KMS-11 (cell line): Measurements from ENCODE around the gene KLF3.
A peak's percentile ranks its signal among the peaks of the same experiment; 100 is the strongest.

Experiments
- H2AFZ ChIP-seq: fragments of 200-600 bp; sonication (generic); 2 replicates; pipeline ENCODE4 v1.6.1; 2016; ENCODE audit warnings: antibody characterized with exemption, mixed run types, low read depth
- H3K27ac ChIP-seq: fragments of 200-600 bp; sonication (generic); 2 replicates; pipeline ENCODE4 v1.6.1; 2016; ENCODE audit warnings: mild to moderate bottlenecking, mixed run types
- H3K27me3 ChIP-seq: fragments of 200-600 bp; sonication (generic); 2 replicates; pipeline ENCODE4 v1.6.1; 2017; ENCODE audit warnings: mild to moderate bottlenecking, low read depth, mixed run types, moderate library complexity; ENCODE audit not compliant: insufficient read depth
- H3K36me3 ChIP-seq: fragments of 200-600 bp; sonication (generic); 2 replicates; pipeline ENCODE4 v1.6.1; 2017; ENCODE audit warnings: mild to moderate bottlenecking, mixed run types; ENCODE audit not compliant: insufficient read depth
- H3K4me1 ChIP-seq: fragments of 200-600 bp; sonication (generic); 2 replicates; pipeline ENCODE4 v1.6.1; 2016; ENCODE audit warnings: mild to moderate bottlenecking, low read depth, mixed run types; ENCODE audit not compliant: poor library complexity, severe bottlenecking
- H3K4me2 ChIP-seq: fragments of 200-600 bp; sonication (generic); 2 replicates; pipeline ENCODE4 v1.7.0; 2016; ENCODE audit warnings: mild to moderate bottlenecking, mixed run types
- H3K4me3 ChIP-seq: fragments of 200-600 bp; sonication (generic); IDR thresholded peaks from 2 replicates; pipeline ENCODE4 v1.6.1; 2017; ENCODE audit warnings: low read depth, low read length, mixed read lengths; ENCODE audit not compliant: insufficient read depth
- H3K79me2 ChIP-seq: fragments of 200-600 bp; sonication (generic); 2 replicates; pipeline ENCODE4 v1.6.1; 2016; ENCODE audit warnings: low read depth, mixed run types; ENCODE audit not compliant: insufficient read depth
- H3K9ac ChIP-seq: fragments of 200-600 bp; sonication (generic); 2 replicates; pipeline ENCODE4 v1.6.1; 2016; ENCODE audit warnings: mild to moderate bottlenecking, mixed run types
- H4K20me1 ChIP-seq: fragments of 200-600 bp; sonication (generic); 2 replicates; pipeline ENCODE4 v1.6.1; 2016; ENCODE audit warnings: mild to moderate bottlenecking, mixed run types; ENCODE audit not compliant: insufficient read depth
- TF ChIP-seq, protein P1 (sequence below): fragments of 200-600 bp; sonication (generic); conservative IDR thresholded peaks from 2 replicates; pipeline ENCODE4 v1.6.1; 2017; ENCODE audit warnings: low read depth, mild to moderate bottlenecking, antibody characterized with exemption, low read length, moderate library complexity, mixed read lengths

Gene KLF3

DNA sequence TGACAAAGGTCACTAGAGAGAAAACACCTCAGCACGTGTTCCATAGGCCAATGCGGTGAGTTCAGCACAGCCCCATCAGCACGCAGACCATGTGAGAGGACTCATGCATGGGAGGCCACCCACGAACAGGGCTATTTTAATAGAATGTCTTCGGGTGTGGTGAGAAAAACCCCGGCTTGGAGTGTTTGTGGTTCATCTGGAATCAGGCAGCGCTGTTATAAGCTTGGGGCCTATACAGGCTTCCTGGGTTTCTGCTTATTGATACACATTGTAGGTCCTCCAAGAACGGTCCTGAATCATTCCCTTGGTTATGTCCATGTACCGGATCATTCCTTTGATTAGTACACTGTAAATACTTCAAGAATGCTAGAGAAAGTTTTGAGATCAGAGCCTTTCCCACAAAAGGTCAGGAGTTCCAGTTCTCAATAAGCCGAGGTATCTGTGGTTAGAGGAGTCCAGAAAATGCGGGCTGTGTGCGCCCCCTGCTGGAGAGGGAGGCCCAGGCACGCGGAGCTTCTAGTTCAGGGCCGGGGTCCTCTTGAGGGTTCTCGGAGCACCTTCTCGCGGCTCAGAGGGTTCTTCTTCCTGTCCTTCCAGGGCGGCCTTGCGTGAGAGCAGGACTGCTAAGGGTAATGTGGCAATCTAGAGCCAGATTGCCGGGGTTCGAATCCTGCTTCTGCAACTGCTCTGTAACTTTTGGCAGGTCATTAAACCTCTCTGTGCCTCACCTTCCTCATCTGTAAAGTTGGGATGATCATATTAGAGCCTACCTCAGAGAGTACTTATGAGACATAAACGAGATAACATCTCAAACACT lies 67.0 kb downstream of the KLF3 start:
- Histone ChIP-seq H3K27ac (no peak overlapping the region), H3K4me1 (peaks cover 6% of the 10 kb centered on the region), H3K4me2 (no peak overlapping the region; the same call in 1 of the 2 replicates), H3K79me2 (no peaks in the 10 kb centered on the region), H4K20me1 (no peaks in the 10 kb centered on the region), H3K36me3 (no peaks in the 10 kb centered on the region), H3K9ac (no peak overlapping the region), H2AFZ (no peak overlapping the region), H3K27me3 (no peaks in the 10 kb centered on the region), H3K4me3 (no peak overlapping the region)
- TF ChIP-seq, protein P1, sequence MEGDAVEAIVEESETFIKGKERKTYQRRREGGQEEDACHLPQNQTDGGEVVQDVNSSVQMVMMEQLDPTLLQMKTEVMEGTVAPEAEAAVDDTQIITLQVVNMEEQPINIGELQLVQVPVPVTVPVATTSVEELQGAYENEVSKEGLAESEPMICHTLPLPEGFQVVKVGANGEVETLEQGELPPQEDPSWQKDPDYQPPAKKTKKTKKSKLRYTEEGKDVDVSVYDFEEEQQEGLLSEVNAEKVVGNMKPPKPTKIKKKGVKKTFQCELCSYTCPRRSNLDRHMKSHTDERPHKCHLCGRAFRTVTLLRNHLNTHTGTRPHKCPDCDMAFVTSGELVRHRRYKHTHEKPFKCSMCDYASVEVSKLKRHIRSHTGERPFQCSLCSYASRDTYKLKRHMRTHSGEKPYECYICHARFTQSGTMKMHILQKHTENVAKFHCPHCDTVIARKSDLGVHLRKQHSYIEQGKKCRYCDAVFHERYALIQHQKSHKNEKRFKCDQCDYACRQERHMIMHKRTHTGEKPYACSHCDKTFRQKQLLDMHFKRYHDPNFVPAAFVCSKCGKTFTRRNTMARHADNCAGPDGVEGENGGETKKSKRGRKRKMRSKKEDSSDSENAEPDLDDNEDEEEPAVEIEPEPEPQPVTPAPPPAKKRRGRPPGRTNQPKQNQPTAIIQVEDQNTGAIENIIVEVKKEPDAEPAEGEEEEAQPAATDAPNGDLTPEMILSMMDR: peak; percentile 92

DNA sequence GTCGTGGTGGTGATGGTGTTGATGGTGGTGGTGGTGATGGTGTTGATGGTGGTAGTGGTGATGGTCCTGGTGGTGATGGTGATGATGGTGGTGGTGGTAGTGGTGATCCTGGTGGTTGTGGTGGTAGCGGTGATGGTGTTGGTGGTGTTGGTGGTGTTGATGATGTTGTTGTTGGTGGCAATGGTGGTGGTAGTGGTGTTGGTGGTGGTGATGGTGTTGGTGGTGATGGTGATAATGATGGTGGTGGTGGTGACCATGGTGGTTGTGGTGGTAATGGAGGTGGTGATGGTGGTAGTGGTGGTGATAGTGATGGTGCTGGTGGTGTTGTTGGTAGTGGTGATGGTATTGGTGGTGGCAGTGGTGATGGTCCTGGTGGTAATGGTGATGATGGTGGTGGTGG lies 69.7 kb downstream of the KLF3 start:
- Histone ChIP-seq H2AFZ (no peak overlapping the region), H3K36me3 (no peaks in the 10 kb centered on the region), H3K4me3 (no peak overlapping the region), H3K4me1 (peaks cover 6% of the 10 kb centered on the region), H3K27me3 (no peaks in the 10 kb centered on the region), H3K27ac (no peak overlapping the region), H3K9ac (no peak overlapping the region), H4K20me1 (no peaks in the 10 kb centered on the region), H3K4me2 (no peak overlapping the region), H3K79me2 (no peaks in the 10 kb centered on the region)
- TF ChIP-seq, protein P1: no peak

DNA sequence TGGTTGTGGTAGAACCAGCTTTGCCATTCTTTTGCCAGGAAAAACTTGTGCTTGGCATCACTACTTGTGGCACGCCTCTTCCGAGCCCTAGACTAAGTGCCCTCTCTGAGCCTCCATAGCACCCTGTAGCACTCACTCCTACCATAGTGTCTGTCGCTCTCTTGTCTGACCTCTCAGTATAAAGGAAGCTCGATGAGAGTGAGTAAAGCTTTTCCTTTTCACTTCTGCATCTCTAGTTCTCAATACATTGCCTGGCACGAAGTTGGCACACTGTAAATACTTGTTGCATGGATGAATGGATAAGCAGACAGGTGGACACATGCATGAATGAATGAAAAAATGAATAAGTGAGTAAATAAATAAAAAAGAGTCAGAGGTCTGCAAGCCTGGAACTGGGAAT lies 70.4 kb downstream of the KLF3 start:
- Histone ChIP-seq H3K36me3 (no peaks in the 10 kb centered on the region), H2AFZ (no peak overlapping the region), H3K9ac (no peak overlapping the region), H3K4me3 (no peak overlapping the region), H3K27ac (no peak overlapping the region), H3K79me2 (no peaks in the 10 kb centered on the region), H3K27me3 (no peaks in the 10 kb centered on the region), H3K4me1 (peaks cover 6% of the 10 kb centered on the region), H3K4me2 (no peak overlapping the region), H4K20me1 (no peaks in the 10 kb centered on the region)
- TF ChIP-seq, protein P1: no peak

DNA sequence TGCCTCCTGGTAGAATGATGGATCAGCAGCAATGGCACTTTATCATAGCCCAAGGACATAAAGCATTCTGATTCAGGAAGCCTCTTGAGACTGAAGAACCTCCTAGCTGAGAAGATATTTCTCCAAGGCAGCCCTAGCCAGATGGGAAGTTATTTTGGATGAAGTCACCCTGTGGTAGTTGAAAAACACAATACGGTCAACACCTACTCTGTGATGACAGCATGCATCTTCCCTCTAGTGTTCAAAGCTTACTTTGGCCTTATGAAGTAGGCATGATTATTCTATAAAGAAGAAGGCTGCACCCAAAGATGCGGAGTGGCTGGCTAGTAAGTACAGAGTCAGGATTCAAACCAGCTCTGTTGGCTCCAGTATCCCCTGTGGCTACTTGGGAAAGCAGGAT lies 70.9 kb downstream of the KLF3 start:
- Histone ChIP-seq H3K36me3 (no peaks in the 10 kb centered on the region), H3K4me3 (no peak overlapping the region), H3K4me2 (no peak overlapping the region), H4K20me1 (no peaks in the 10 kb centered on the region), H3K79me2 (no peaks in the 10 kb centered on the region), H3K27ac (no peak overlapping the region), H3K27me3 (no peaks in the 10 kb centered on the region), H2AFZ (no peak overlapping the region), H3K4me1 (peaks cover 6% of the 10 kb centered on the region), H3K9ac (no peak overlapping the region)
- TF ChIP-seq, protein P1: no peak
